ENCODE results near the gene CELSR2. TPM values are rescaled to one million over a fixed set of nuclear protein-coding genes. Genes with fewer than 3 reads are reported as not detected.

CELSR2 gene
- polyA plus RNA-seq, 2 of the 4 experiments (the other 2 are of a cell fraction) = 2.5 to 5.9 TPM

DNA sequence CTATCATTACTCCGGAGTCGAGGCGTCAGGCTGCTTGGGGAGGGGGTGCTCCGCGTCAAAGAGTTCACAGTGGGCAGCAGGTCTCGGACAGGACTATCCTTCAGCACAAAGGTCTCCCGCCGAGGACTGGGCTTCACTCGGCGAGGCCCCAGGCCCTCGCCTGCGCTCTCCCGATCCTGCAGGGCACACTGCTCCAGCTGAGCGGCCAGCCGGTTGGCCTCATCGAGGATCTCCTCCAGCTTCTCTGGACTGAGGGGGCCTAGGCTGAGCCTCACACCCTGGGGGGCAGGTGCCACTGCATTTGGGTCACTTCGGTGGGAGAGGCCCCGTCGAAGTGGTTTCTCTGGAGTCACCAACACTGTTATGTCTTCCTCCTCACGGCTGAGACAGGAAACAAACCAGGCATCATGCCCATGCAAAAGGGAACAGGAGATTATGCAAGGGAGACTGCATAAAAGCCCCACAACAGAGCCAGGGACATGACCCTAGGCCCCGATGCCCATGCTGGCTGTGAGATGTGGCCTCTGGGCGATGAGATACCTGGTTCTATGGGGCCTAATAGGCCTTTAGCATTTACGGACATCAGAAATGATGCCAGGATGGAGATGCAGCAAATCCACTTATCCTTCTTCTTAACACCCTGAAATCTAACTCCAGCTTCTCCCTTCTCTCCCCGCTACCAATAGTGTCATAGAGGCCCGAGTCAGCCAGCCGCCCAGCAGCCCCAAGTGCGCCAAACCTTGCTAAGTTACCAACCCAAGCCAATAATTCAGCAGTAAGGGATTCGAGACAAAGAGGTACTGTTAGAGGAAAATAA lies 32.5 kb downstream of the CELSR2 start:
- Histone ChIP-seq H3K9me3 (no peaks in the 10 kb centered on the region), H3K4me3 (peak overlapping the region; percentile 86), H3K4me2 (peak overlapping the region; percentile 73), H3K27ac (peak overlapping the region; percentile 85 to 98), H3K4me1 (peaks cover 24% of the 10 kb centered on the region)
- ChIA-PET CTCF (interaction anchor here (1.0 to 2.3 kb wide), 4 partner anchors 15 to 116 kb away, joined by 3 to 18 read pairs (median 5); partner anchors contain the start of gene SORT1), POLR2A (interaction anchor here (1.4 kb wide), 1 partner anchor 8 kb away, joined by 3 read pairs; no protein-coding TSS in a partner anchor)
- FAIRE-seq (no peak), ATAC-seq (no peak), DNase-seq (ENCODE audit: low read depth in 1 of 2, low spot score in 1 of 2) (no peak)
- WGBS (ENCODE audit: missing lambda C conversion rate) = 82% methylated on average over 20 of the region's 28 CpGs
- no peak for TF ChIP-seq GATA3 (IDR thresholded peaks at IDR 0.05; ENCODE audit: borderline replicate concordance)
- no peak for TF ChIP-seq RARB (CRISPR knock-in tag; IDR thresholded peaks at IDR 0.05)
- TF ChIP-seq NR3C1 (IDR thresholded peaks at IDR 0.05) = no peak
- TF ChIP-seq EHF (CRISPR knock-in tag; IDR thresholded peaks at IDR 0.05) = no peak
- no peak for TF ChIP-seq FOSL2 (IDR thresholded peaks at IDR 0.05)
- no peak for TF ChIP-seq FOSL2 (CRISPR knock-in tag; IDR thresholded peaks at IDR 0.05)
- no peak for TF ChIP-seq NFE2L2 (conservative IDR thresholded peaks at IDR 0.05; ENCODE audit: low read length)
- TF ChIP-seq BCL3 (IDR thresholded peaks at IDR 0.05) = no peak
- no peak for TF ChIP-seq HDAC2 (IDR thresholded peaks at IDR 0.05)
- TF ChIP-seq PBX3 (IDR thresholded peaks at IDR 0.05) = no peak
- no peak for TF ChIP-seq USF2 (IDR thresholded peaks at IDR 0.05)
- TF ChIP-seq POLR2A (IDR thresholded peaks at IDR 0.05; ENCODE audit: low read length) = no peak
- no peak for TF ChIP-seq HEYL (CRISPR knock-in tag; IDR thresholded peaks at IDR 0.05)
- TF ChIP-seq FOXS1 (CRISPR knock-in tag; IDR thresholded peaks at IDR 0.05) = no peak
- TF ChIP-seq ZSCAN20 (CRISPR knock-in tag; IDR thresholded peaks at IDR 0.05) = no peak
- TF ChIP-seq SREBF2 (IDR thresholded peaks at IDR 0.05) = no peak
- TF ChIP-seq ESRRA (IDR thresholded peaks at IDR 0.05; ENCODE audit: borderline replicate concordance, low read length) = no peak
- TF ChIP-seq ZNF302 (CRISPR knock-in tag; IDR thresholded peaks at IDR 0.05) = no peak
- no peak for TF ChIP-seq BHLHE40 (IDR thresholded peaks at IDR 0.05; ENCODE audit: low read depth, low read length)

GRCh38 chr1:109282497-109282951 lies 33.2 kb downstream of the CELSR2 start:
- no peaks in the 10 kb centered on the region for H3K9me3 ChIP-seq
- POLR2A ChIA-PET = interaction anchor here (1.0 to 1.6 kb wide), 5 partner anchors 9 to 399 kb away, joined by 3 to 8 read pairs (median 3); partner anchors contain the start of gene SORT1
- DNase-seq (ENCODE audit: low read depth in 1 of 2, low spot score in 1 of 2) = peak in 1 of 2 experiments; percentile 19
- 8% methylated on average over 5 of the region's 10 CpGs for WGBS (ENCODE audit: missing lambda C conversion rate)
- FAIRE-seq = no peak
- CTCF ChIA-PET = interaction anchor here (1.0 to 2.3 kb wide), 4 partner anchors 15 to 116 kb away, joined by 3 to 18 read pairs (median 6); partner anchors contain the start of gene SORT1
- peak overlapping the region; percentile 85 to 98 for H3K27ac ChIP-seq
- ATAC-seq = peak in 1 of 2 experiments; percentile 77; a peak in 4 of 6 replicates
- peak overlapping the region; percentile 73 for H3K4me2 ChIP-seq
- H3K4me3 ChIP-seq = peak overlapping the region; percentile 86
- H3K4me1 ChIP-seq = peaks cover 18% of the 10 kb centered on the region
- TF ChIP-seq ELK1 (IDR thresholded peaks at IDR 0.05; ENCODE audit: low read depth, low read length) (no peak), KDM1A (IDR thresholded peaks at IDR 0.05; ENCODE audit: low read depth) (no peak), HES2 (IDR thresholded peaks at IDR 0.05) (no peak), BCL3 (IDR thresholded peaks at IDR 0.05) (no peak), EHMT2 (IDR thresholded peaks at IDR 0.05; ENCODE audit: low read depth) (no peak), FOSL2 (IDR thresholded peaks at IDR 0.05) (no peak), FOSL2 (CRISPR knock-in tag; IDR thresholded peaks at IDR 0.05) (no peak), NPAS2 (CRISPR knock-in tag; IDR thresholded peaks at IDR 0.05; ENCODE audit: borderline replicate concordance) (no peak), HOXB13 (CRISPR knock-in tag; IDR thresholded peaks at IDR 0.05; ENCODE audit: low read depth) (no peak), SREBF2 (IDR thresholded peaks at IDR 0.05) (no peak), RNF2 (IDR thresholded peaks at IDR 0.05; ENCODE audit: borderline replicate concordance, low read depth) (no peak), CEBPB (IDR thresholded peaks at IDR 0.05) (no peak), EHF (CRISPR knock-in tag; IDR thresholded peaks at IDR 0.05) (no peak), NFE2L2 (conservative IDR thresholded peaks at IDR 0.05; ENCODE audit: low read length) (no peak), CBX8 (IDR thresholded peaks at IDR 0.05) (no peak), RFX5 (IDR thresholded peaks at IDR 0.05) (no peak), RCOR1 (IDR thresholded peaks at IDR 0.05; ENCODE audit: low read depth, low read length) (no peak), MAFK (IDR thresholded peaks at IDR 0.05; ENCODE audit: partially characterized antibody) (no peak)

Measured in A549 (cell line).